HG02623 (cell line): ENCODE data around the gene ETV6.
"Not testable (repeated sequence)": the region's sequence is repeated elsewhere in the genome, so short reads cannot be mapped to it uniquely, and the experiment has no call there.

ENCODE experiments used
- ATAC-seq: cut with Tn5 transposase; IDR thresholded peaks from one replicate; pipeline ENCODE4 v1.9.1; 2021; ENCODE audit warnings: moderate library complexity; ENCODE audit not compliant: unreplicated experiment

The ETV6 gene

GRCh38 chr12:11905534-11905933 lies 256.1 kb downstream of the ETV6 start:
- ATAC-seq, result no peak

- no peak for ATAC-seq
Observed at GRCh38 chr12:11906286-11906935, 256.9 kb downstream of the ETV6 start.

DNA sequence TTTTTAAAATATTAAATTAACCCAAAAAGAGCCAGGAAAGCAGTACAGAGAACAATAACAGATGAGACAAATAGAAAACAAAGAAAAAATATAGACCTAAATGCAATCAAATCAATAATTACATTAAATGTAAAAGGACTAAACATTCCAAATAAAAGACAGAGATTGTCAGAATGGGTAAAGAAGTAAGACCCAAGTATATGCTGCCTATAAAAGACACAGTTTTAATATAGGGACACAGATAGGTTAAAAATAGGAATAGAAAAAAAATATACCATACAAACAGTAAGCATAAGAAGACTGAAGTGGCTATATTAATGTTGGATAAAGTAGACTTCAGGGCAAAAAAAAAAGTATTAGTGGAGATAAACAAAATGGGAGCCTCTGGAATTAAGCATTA lies 258.2 kb downstream of the ETV6 start:
- no peak for ATAC-seq

GRCh38 chr12:11909406-11909805 lies 259.9 kb downstream of the ETV6 start:
- ATAC-seq, result not testable (repeated sequence)

DNA sequence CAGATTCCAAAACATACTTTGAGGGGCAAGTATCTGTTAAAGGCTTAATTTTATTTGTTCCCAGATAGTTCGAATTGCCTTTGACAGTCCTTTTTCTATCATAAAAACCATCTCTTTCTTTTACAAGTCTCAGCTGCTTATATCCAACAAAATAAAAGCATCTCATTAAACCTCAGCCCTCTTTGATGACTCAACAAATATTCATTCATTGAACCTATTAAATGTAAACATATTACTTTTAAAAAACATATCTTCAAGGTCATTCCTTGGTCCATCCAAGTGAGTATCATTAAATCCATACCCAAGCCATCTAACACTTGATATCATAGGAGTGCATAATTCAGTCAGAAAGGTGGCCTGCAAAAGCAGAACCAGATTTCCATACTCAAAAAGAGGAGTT lies 266.6 kb downstream of the ETV6 start:
- ATAC-seq, result no peak

DNA sequence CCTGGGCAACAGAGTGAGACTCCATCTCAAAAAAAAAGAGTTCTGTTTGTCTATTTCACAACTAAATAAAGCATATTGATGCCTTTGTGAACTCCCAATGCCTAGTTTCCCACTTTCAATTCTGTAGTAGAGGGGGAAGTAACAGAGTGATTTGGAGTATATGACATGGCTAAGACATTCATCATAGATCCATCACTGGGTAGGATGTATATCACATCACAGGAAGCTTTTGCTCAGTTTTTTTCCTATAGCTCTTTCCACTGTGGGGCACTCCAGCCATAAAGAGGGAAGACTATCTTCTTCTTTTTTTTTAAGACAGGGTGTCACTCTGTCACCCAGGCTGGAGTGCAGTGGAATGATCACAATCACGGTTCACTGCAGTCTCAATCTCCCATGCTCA lies 267.3 kb downstream of the ETV6 start:
- ATAC-seq, result no peak

DNA sequence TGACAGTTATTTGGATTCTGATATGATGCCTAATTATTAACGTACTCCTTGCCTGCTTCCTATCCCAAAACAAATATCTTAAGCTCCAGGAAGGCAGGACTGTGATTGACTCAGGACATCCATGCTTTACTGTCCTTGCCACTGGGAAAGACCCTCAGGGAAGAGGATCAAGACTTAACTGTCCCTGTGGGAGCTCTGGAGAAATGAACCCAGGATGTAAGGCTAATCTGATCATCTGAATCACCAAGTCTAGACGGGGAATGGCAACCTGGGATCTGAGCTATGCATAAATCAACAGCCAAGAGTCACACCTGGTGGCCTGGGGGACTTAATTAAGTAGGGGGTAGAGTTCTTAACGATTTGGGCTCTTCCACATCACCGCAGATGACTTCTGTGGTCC lies 268.0 kb downstream of the ETV6 start:
- ATAC-seq, result no peak

DNA sequence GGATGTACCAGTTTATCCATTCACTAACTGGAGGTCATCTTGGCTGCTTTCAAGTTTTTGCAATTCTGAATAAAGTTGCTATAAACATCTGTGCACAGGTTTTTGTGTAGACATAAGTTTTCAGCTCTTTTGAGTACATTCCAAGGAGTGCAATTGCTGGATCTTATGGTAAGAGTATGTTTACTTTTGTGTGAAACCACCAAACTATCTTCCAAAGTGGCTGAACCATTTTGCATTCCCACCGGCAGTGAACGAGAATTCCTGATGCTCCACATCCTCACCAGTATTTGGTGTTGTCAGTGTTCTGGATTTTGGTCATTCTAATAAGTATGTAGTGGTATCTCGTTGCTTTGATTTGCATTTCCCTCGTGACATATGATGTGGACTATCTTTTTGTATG lies 270.8 kb downstream of the ETV6 start:
- no peak for ATAC-seq

- ATAC-seq, result no peak
Observed at GRCh38 chr12:11922361-11922760, 272.9 kb downstream of the ETV6 start.

- no peak for ATAC-seq
Observed at GRCh38 chr12:11923067-11923466, 273.6 kb downstream of the ETV6 start.

- ATAC-seq, result no peak
Observed at GRCh38 chr12:11927286-11927935, 277.9 kb downstream of the ETV6 start.

DNA sequence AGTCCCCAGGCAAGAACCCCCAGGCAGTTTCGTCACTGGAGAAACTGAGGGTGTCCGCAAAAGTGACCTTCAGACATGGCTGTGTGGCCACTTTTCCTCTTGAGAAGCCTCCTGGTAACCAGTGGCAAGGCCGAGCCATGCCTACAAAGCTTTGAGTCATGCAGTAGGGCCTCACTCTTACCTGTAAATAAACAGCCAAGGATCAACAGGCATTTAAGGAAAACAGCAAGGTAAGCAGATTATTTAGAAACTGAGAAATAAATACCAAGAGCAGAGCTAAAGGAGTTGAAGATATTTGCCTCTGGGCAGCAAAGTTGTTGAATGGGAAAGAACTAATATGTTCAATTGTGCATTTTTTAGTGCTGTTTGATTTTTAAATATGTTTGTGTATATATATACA lies 280.2 kb downstream of the ETV6 start:
- ATAC-seq, result no peak

GRCh38 chr12:11939223-11939622 lies 289.7 kb downstream of the ETV6 start:
- no peak for ATAC-seq

- no peak for ATAC-seq
Observed at GRCh38 chr12:11941606-11942337, 292.3 kb downstream of the ETV6 start.

- ATAC-seq, result no peak
Observed at GRCh38 chr12:11943919-11944700, 294.6 kb downstream of the ETV6 start.
